Mucosa of descending colon (tissue), 3 donors: Measurements from ENCODE around the gene GPR176. TPM values are rescaled to one million over a fixed set of nuclear protein-coding genes. Genes with fewer than 3 reads are reported as not detected.

ENCODE experiments used
- ATAC-seq: fragments of 200-7000 bp; cut with Tn5 transposase; one replicate; pipeline ENCODE4 v1.9.1; 2020; ENCODE audit warnings: mild to moderate bottlenecking, moderate library complexity
- DNase-seq, 3 donors: peaks; one replicate each; pipeline ENCODE4 v3.0.0-alpha.2; 2020
- H3K36me3 ChIP-seq: fragments of 200-600 bp; one replicate; pipeline ENCODE4 v1.8.0; 2021; ENCODE audit warnings: low read depth, mild to moderate bottlenecking
- H3K4me1 ChIP-seq: fragments of 200-600 bp; one replicate; pipeline ENCODE4 v1.8.0; 2021; ENCODE audit warnings: low read depth, mild to moderate bottlenecking
- H3K4me3 ChIP-seq: fragments of 200-600 bp; one replicate; pipeline ENCODE4 v1.8.0; 2021; ENCODE audit warnings: mild to moderate bottlenecking
- H3K9me3 ChIP-seq: fragments of 200-600 bp; one replicate; pipeline ENCODE4 v1.8.0; 2021; ENCODE audit warnings: mild to moderate bottlenecking
- intact Hi-C, 2 donors: fragments of 100-400 bp; cut with DNase I in 1 of 2; cut with micrococcal nuclease in 1 of 2; formaldehyde crosslinking; loops; one replicate each; pipeline versions ENCODE4 v1.11.0 to v1.11.1; 2022; cut with DNase I, micrococcal nuclease
- long read RNA-seq, 2 donors: library from polyadenylated mRNA; unstranded; transcript quantifications; one replicate each; pipeline ENCODE4 v2.0.0, GENCODE V29; 2019 to 2021
- total RNA-seq, 3 donors: library from RNA; stranded (reverse); fragmentation: NEBNext Ultra II Directional in 2 of 3; extraction: Animal tissue kit (Norgen Biotek cat#: 25700) in 2 of 3; gene quantifications; one replicate each; pipeline versions ENCODE4 v1.2.1 to v1.2.4, GENCODE V29; 2021 to 2023
- TF ChIP-seq, protein P1 (sequence below): fragments of 200-600 bp; IDR thresholded peaks from one replicate; pipeline ENCODE4 v1.8.0; 2022; ENCODE audit warnings: antibody characterized with exemption, mild to moderate bottlenecking
- donor health status: DM: no; HTN: no; CAD: no; lungs with moderate emphysema.
- donor health status: DM: no; HTN: no; CAD: no.
- donor health status: DM: no; HTN: yes; CAD: no.

GPR176 gene, protein sequence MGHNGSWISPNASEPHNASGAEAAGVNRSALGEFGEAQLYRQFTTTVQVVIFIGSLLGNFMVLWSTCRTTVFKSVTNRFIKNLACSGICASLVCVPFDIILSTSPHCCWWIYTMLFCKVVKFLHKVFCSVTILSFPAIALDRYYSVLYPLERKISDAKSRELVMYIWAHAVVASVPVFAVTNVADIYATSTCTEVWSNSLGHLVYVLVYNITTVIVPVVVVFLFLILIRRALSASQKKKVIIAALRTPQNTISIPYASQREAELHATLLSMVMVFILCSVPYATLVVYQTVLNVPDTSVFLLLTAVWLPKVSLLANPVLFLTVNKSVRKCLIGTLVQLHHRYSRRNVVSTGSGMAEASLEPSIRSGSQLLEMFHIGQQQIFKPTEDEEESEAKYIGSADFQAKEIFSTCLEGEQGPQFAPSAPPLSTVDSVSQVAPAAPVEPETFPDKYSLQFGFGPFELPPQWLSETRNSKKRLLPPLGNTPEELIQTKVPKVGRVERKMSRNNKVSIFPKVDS
- 1 to 10 TPM in 2 of 3 donors, under 1 TPM in 1; 0.32 to 4.9 (median 1.2) TPM for total RNA-seq
- long read RNA-seq, donor 1, transcript GPR176-205 (3 exons, 2,816 nt) = major isoform, 8 of 9 reads
- long read RNA-seq, donor 1, partial matches to known transcripts = 0 of 9 reads
- long read RNA-seq, donor 1, other reads (novel, unspliced or antisense) = 1 of 9 reads
- long read RNA-seq, donor 2, partial matches to known transcripts = 0 of 1 reads
- long read RNA-seq, donor 2, other reads (novel, unspliced or antisense) = 0 of 1 reads

DNA sequence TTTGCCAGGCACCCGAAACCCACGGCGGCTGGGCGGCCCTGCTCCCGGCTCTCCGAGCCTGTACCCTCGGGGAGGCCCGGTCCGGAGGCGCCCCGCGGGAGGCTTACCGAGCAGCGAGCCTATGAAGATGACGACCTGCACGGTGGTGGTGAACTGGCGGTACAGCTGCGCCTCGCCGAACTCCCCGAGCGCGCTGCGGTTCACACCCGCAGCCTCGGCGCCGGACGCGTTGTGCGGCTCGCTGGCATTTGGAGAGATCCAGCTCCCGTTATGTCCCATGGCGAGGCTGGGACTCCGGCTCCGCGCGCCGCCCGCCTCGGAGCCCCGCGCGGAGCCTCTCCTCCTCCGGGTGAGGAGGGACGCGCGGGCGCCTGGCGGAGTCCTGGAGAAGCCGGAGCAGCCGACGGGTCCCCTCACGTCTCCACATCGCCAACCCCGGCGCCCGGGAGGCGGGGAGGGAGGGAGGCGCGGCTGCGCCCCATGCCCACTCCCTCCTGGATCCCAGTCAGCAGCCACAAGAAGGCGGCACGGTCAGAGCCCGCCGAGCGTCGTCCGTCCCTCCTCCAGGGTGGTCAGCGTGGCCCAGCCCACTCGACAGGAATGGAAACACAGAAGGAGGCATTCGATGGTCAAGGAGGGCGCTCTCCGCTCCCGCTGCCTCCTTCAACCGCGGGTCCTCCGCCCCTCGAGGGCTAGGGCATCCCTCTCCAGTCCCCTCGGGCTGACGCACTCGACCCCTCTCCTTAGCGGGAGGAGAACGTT, at the start of gene GPR176:
Gene GPR176, minus strand, starts transcription at position 519 of the 762 bp plus-strand sequence. Its CDS starts 240 bp downstream, at position 279.
- Histone ChIP-seq H3K4me1 (peaks cover 8% of the 10 kb centered on the region), H3K36me3 (no peaks in the 10 kb centered on the region), H3K9me3 (no peaks in the 10 kb centered on the region), H3K4me3 (peak within 1 kb of the TSS; percentile 27)
- peak; percentile 61 for ATAC-seq
- intact Hi-C loops = no loop called here
- TF ChIP-seq, protein P1, sequence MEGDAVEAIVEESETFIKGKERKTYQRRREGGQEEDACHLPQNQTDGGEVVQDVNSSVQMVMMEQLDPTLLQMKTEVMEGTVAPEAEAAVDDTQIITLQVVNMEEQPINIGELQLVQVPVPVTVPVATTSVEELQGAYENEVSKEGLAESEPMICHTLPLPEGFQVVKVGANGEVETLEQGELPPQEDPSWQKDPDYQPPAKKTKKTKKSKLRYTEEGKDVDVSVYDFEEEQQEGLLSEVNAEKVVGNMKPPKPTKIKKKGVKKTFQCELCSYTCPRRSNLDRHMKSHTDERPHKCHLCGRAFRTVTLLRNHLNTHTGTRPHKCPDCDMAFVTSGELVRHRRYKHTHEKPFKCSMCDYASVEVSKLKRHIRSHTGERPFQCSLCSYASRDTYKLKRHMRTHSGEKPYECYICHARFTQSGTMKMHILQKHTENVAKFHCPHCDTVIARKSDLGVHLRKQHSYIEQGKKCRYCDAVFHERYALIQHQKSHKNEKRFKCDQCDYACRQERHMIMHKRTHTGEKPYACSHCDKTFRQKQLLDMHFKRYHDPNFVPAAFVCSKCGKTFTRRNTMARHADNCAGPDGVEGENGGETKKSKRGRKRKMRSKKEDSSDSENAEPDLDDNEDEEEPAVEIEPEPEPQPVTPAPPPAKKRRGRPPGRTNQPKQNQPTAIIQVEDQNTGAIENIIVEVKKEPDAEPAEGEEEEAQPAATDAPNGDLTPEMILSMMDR = no peak
- peak; percentile 14 to 57 (median 53) for DNase-seq

DNA sequence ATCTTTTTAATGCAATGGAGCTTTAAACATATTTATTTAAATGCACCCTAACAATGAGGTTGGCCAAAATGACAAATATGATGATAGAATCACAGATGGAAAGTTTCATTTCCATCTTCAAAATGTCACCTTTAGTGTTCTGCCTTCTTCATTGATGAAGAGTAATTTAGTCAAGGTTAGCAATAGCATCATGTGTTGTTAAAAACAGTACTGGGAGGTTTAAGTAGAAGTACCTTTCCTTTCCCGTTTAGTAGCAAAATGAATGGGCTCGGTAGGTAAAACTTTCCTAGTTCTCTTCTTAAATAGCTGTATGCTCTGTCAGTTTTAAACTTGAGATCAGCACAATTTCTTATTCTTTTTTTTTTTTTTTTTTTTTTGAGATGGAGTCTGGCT, 48.9 kb upstream of the GPR176 start:
- intact Hi-C loops = no loop called here
- H3K4me3 ChIP-seq = no peak overlapping the region
- DNase-seq = no peak
- peaks cover 10% of the 10 kb centered on the region for H3K4me1 ChIP-seq
- H3K36me3 ChIP-seq = peaks cover 4% of the 10 kb centered on the region
- TF ChIP-seq, protein P1 = no peak
- ATAC-seq = no peak
- H3K9me3 ChIP-seq = no peaks in the 10 kb centered on the region

DNA sequence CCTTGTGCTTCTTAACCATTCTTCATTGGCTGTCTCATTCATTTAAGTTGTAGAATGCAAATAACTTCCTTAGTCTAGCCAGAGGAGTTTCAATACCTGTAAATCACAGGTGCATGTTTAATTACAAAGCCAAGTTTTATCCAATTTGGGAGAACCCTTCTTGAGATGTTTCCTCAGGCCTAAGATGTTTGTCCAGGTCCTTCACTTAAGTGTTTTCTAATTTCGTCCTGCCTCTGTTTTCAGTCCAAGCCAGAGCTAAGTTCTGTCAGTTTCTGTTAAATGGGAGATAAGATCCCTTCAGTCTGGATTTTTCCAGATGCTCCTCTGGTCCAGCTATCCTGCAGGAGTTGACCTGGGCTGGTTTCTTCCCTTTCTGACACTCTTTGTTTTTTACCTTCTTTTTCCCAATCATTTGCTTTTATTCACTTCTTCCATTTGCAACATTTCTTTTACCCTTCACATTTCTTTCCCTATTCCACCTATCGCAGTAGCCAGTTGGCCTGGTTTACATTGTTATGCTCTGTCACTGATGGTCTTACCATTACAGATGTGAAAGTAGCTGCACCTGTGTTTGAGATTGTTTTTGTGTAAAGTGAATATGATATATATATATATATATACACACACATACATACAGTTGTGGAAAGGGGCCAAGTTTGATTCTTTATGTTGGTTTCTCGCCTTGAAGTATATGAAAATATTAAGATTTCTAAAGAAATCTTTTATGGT, 48.4 kb upstream of the GPR176 start:
- no peaks in the 10 kb centered on the region for H3K9me3 ChIP-seq
- ATAC-seq (no peak), DNase-seq (no peak)
- H3K4me1 ChIP-seq = peaks cover 10% of the 10 kb centered on the region
- intact Hi-C loops = no loop called here
- peaks cover 4% of the 10 kb centered on the region for H3K36me3 ChIP-seq
- TF ChIP-seq, protein P1 = no peak
- H3K4me3 ChIP-seq = no peak overlapping the region

DNA sequence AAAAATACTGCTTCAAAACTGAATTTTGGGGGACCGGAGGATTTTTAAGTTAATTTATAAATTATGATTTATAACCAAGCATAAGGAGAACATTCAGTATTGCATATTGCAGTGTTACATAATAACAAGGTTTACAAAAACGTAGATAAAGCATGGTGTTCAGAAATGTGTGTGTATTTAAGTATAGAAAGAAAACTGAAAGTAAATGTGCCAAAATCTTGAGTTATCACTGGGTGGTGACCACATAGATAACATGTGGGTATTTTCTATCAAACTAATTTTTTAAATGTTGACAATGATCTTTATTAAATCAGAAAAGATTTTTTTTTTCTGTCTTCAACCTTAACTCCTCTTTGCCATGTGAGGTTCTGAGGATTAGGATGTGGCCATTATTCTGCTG, 46.5 kb upstream of the GPR176 start:
- ATAC-seq (no peak), DNase-seq (no peak)
- Histone ChIP-seq H3K4me3 (no peak overlapping the region), H3K4me1 (peaks cover 10% of the 10 kb centered on the region), H3K36me3 (peaks cover 4% of the 10 kb centered on the region), H3K9me3 (no peaks in the 10 kb centered on the region)
- intact Hi-C loops = no loop called here
- TF ChIP-seq, protein P1 = no peak

DNA sequence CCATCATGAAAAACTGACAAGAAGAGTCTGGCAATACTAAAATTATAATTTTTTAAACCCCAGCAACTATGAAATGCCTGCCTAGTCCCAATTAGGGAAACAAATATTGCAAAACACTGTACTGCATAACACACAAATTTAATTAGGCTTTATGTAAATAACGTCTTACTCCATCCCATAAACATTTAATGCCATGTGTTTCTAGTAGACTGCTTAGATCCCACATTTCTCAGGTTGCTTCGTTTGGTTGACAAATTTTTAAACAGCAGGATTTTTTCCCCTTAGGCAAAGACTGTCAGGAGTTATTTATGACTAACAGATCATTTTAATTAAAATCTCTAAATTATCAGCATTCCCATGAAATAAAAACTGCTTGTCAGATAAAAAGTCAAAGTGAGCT, 43.7 kb upstream of the GPR176 start:
- ATAC-seq (no peak), DNase-seq (no peak)
- Histone ChIP-seq H3K9me3 (no peaks in the 10 kb centered on the region), H3K4me1 (no peaks in the 10 kb centered on the region), H3K36me3 (peaks cover 4% of the 10 kb centered on the region), H3K4me3 (no peak overlapping the region)
- intact Hi-C loops = no loop called here
- TF ChIP-seq, protein P1 = no peak
